Caco-2 (cell line): ENCODE measurements around the gene EFCAB5. TPM values are rescaled to one million over a fixed set of nuclear protein-coding genes. Genes with fewer than 3 reads are reported as not detected.
"Not testable (repeated sequence)": the region's sequence is repeated elsewhere in the genome, so short reads cannot be mapped to it uniquely, and the experiment has no call there.

Experiments used
- BruUV-seq: library from RNA; stranded (reverse); fragments of 400-500 nt; replicated peaks from 2 replicates; lab custom pipeline; 2021; lab: Mats Ljungman, UMichigan
- CTCF ChIA-PET: fragments of 300-600 bp; sonication (Branson Sonifier 250); formaldehyde crosslinking; loops from one replicate; lab custom pipeline; 2022; ENCODE audit warnings: antibody characterized with exemption; lab: Charles Lee
- POLR2A ChIA-PET: fragments of 300-600 bp; sonication (Branson Sonifier 250); formaldehyde crosslinking; loops from one replicate; lab custom pipeline; 2022; ENCODE audit warnings: antibody characterized with exemption; lab: Charles Lee
- DNase-seq, 2 experiments: peaks; one replicate each; pipeline versions ENCODE4 v3.0.0 to v3.0.0-alpha.2; 2020 to 2022
- H3K27me3 ChIP-seq: replicated peaks from 2 replicates; pipeline ENCODE4 v1.6.0; 2011; ENCODE audit warnings: low read length; ENCODE audit not compliant: control insufficient read depth, insufficient read depth
- H3K36me3 ChIP-seq: 2 replicates; pipeline ENCODE4 v1.5.1; 2011; ENCODE audit warnings: low read length; ENCODE audit not compliant: control insufficient read depth, insufficient read depth
- H3K4me1 ChIP-seq: fragments of 250-450 bp; sonication (Bioruptor Pico); 2 replicates; pipeline ENCODE4 v1.5.1; 2020; ENCODE audit warnings: mild to moderate bottlenecking
- H3K4me3 ChIP-seq: 2 replicates; pipeline ENCODE4 v1.5.1; 2011; ENCODE audit warnings: low read depth, mild to moderate bottlenecking, control low read depth, low read length
- H3K9me3 ChIP-seq: fragments of 250-450 bp; sonication (Bioruptor Pico); 2 replicates; pipeline ENCODE4 v1.5.1; 2020; ENCODE audit warnings: mild to moderate bottlenecking, moderate library complexity
- H3K27ac Mint-ChIP-seq: one replicate; pipeline ENCODE4 v1.8.0; 2022; ENCODE audit warnings: mixed read lengths; ENCODE audit not compliant: unreplicated experiment
- H3K27me3 Mint-ChIP-seq: one replicate; pipeline ENCODE4 v1.8.0; 2022; ENCODE audit warnings: mixed read lengths; ENCODE audit not compliant: insufficient read depth, unreplicated experiment
- H3K36me3 Mint-ChIP-seq: one replicate; pipeline ENCODE4 v1.8.0; 2022; ENCODE audit warnings: mild to moderate bottlenecking, mixed read lengths; ENCODE audit not compliant: insufficient read depth, unreplicated experiment
- H3K4me1 Mint-ChIP-seq: one replicate; pipeline ENCODE4 v1.8.0; 2022; ENCODE audit warnings: low read depth, mixed read lengths; ENCODE audit not compliant: unreplicated experiment
- H3K4me3 Mint-ChIP-seq: one replicate; pipeline ENCODE4 v1.8.0; 2022; ENCODE audit warnings: mild to moderate bottlenecking, moderate library complexity, mixed read lengths; ENCODE audit not compliant: unreplicated experiment
- H3K9me3 Mint-ChIP-seq: one replicate; pipeline ENCODE4 v1.8.0; 2022; ENCODE audit warnings: mixed read lengths; ENCODE audit not compliant: unreplicated experiment
- intact Hi-C: fragments of 100-400 bp; cut with micrococcal nuclease; formaldehyde crosslinking; loops from one replicate; pipeline ENCODE4 v1.10.0; 2022; ENCODE audit not compliant: unreplicated experiment
- total RNA-seq: library from RNA; stranded (reverse); gene quantifications from 2 replicates; pipeline ENCODE4 v1.2.3, GENCODE V29; 2022
- TF ChIP-seq, protein P1 (sequence below), 2 experiments: fragments of 200-600 bp in 1 of 2; IDR thresholded peaks; 1 replicate in 1 of 2; 2 replicates in 1 of 2; pipeline versions ENCODE4 v1.5.1 to v1.8.0; 2011 to 2022; ENCODE audit warnings: antibody characterized with exemption in 1 of 2, control low read depth in 1 of 2, inconsistent platforms in 1 of 2, low read depth in 1 of 2, low read length in 1 of 2, mild to moderate bottlenecking in 1 of 2, moderate library complexity in 1 of 2; ENCODE audit not compliant: insufficient read depth in 1 of 2, severe bottlenecking in 1 of 2, unreplicated experiment in 1 of 2

EFCAB5 gene
- total RNA-seq, 1 experiment from 2014 or later = 0.43 TPM

DNA sequence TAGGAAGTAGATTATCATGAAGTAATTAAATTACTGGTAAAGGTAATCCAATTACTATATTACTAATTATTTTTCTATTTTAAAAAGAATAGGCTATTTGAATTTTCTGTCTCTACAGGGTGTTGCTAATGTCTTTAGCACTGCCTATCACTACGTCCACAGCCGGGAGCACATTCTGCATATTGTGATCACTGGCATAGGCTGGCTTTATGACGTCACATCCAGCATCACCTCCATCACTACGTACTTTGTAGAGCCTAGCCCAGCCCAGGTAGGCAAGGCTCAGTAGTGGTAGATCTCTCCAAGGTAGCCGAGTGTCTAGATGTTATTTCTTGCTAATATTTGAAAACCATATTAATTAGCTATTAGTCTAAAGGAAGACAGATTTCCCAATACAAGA is 141.3 kb downstream of the EFCAB5 start:
- H3K27ac Mint-ChIP-seq = no peak overlapping the region
- ChIA-PET CTCF (interaction anchor here (1.4 kb wide), 1 partner anchor 10 kb away, joined by 6 read pairs; no protein-coding TSS in a partner anchor), POLR2A (no interaction called here)
- H3K4me3 Mint-ChIP-seq = no peak overlapping the region
- no TSS peak for BruUV-seq
- peaks cover 23% of the 10 kb centered on the region for H3K27me3 Mint-ChIP-seq
- no peak for DNase-seq
- H3K36me3 Mint-ChIP-seq = no peaks in the 10 kb centered on the region
- Histone ChIP-seq H3K27me3 (no peaks in the 10 kb centered on the region; the same call in 1 of the 2 replicates), H3K36me3 (no peaks in the 10 kb centered on the region), H3K9me3 (0 out of 2 replicates have a peak, but pooled peaks cover 4% of the 10 kb centered on the region), H3K4me3 (no peak overlapping the region), H3K4me1 (no peaks in the 10 kb centered on the region)
- TF ChIP-seq, protein P1, sequence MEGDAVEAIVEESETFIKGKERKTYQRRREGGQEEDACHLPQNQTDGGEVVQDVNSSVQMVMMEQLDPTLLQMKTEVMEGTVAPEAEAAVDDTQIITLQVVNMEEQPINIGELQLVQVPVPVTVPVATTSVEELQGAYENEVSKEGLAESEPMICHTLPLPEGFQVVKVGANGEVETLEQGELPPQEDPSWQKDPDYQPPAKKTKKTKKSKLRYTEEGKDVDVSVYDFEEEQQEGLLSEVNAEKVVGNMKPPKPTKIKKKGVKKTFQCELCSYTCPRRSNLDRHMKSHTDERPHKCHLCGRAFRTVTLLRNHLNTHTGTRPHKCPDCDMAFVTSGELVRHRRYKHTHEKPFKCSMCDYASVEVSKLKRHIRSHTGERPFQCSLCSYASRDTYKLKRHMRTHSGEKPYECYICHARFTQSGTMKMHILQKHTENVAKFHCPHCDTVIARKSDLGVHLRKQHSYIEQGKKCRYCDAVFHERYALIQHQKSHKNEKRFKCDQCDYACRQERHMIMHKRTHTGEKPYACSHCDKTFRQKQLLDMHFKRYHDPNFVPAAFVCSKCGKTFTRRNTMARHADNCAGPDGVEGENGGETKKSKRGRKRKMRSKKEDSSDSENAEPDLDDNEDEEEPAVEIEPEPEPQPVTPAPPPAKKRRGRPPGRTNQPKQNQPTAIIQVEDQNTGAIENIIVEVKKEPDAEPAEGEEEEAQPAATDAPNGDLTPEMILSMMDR (IDR thresholded peaks at IDR 0.05; ENCODE audit: insufficient read depth in 1 of 2, low read depth in 1 of 2, low read length in 1 of 2, severe bottlenecking in 1 of 2, unreplicated experiment in 1 of 2) = no peak
- no peaks in the 10 kb centered on the region for H3K9me3 Mint-ChIP-seq
- intact Hi-C loops = no loop called here
- no peaks in the 10 kb centered on the region for H3K4me1 Mint-ChIP-seq

DNA sequence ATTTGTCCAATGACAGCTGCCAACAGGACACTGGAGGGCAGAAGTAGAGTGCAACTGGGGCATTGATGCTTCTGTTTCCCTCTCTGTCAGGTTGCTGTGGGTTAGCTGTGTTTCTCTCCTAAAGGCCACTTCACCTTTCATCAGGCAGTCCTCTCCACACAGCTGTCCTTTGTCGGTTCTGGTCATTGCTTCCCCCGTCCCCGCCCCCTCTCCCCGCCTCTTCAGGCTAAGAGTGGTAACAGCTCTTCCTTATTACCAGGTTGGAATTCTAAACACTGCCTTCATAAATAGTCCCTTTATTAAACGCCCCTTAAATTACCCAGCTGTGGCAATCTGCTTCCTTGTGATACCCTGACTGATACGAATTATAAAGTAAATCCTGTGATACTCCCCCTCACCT is 143.4 kb downstream of the EFCAB5 start:
- no TSS peak for BruUV-seq
- Mint-ChIP-seq H3K4me1 (no peaks in the 10 kb centered on the region), H3K36me3 (no peaks in the 10 kb centered on the region)

DNA sequence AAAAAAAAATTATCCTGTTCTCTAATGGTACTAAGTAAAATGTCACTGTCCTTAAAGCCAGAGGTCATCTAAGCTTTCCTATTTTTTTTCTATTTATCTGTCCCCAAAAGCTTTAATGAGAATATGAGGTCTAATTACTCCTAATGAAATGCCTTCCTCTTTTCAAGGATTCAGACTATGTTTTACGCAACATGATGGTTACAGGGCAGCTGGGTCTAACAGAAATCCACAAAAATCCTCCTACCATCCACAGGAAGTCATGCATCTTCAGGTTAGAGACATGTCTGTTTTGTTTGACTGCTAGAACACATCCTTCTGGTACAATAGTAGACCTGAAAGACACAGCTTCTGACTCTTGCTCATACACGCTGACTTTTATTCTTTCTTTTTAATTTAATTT is 145.5 kb downstream of the EFCAB5 start:
- Mint-ChIP-seq H3K27me3 (peaks cover 30% of the 10 kb centered on the region), H3K36me3 (no peaks in the 10 kb centered on the region), H3K4me3 (no peak overlapping the region), H3K27ac (no peak overlapping the region), H3K4me1 (no peaks in the 10 kb centered on the region), H3K9me3 (no peaks in the 10 kb centered on the region)
- Histone ChIP-seq H3K4me1 (no peaks in the 10 kb centered on the region), H3K36me3 (no peaks in the 10 kb centered on the region), H3K4me3 (no peak overlapping the region), H3K9me3 (no peaks in the 10 kb centered on the region), H3K27me3 (no peaks in the 10 kb centered on the region)
- BruUV-seq = no TSS peak
- DNase-seq = no peak
- TF ChIP-seq, protein P1 (IDR thresholded peaks at IDR 0.05; ENCODE audit: insufficient read depth in 1 of 2, low read depth in 1 of 2, low read length in 1 of 2, severe bottlenecking in 1 of 2, unreplicated experiment in 1 of 2) = no peak
- intact Hi-C loops = no loop called here
- CTCF ChIA-PET = no interaction called here
- POLR2A ChIA-PET = no interaction called here

More for the DNA sequence above, 143.4 kb downstream of the EFCAB5 start:
- Mint-ChIP-seq H3K27ac (no peak overlapping the region), H3K4me3 (no peak overlapping the region), H3K9me3 (no peaks in the 10 kb centered on the region), H3K27me3 (peaks cover 22% of the 10 kb centered on the region)
- DNase-seq = no peak
- intact Hi-C loops = no loop called here
- TF ChIP-seq, protein P1 (IDR thresholded peaks at IDR 0.05; ENCODE audit: insufficient read depth in 1 of 2, low read depth in 1 of 2, low read length in 1 of 2, severe bottlenecking in 1 of 2, unreplicated experiment in 1 of 2) = no peak
- ChIA-PET CTCF (interaction anchor here (1.2 kb wide), 1 partner anchor 8 kb away, joined by 6 read pairs; no protein-coding TSS in a partner anchor), POLR2A (no interaction called here)
- no peaks in the 10 kb centered on the region for H3K36me3 ChIP-seq
- 0 out of 2 replicates have a peak, but pooled peaks cover 4% of the 10 kb centered on the region for H3K9me3 ChIP-seq
- no peaks in the 10 kb centered on the region for H3K4me1 ChIP-seq
- H3K27me3 ChIP-seq = no peaks in the 10 kb centered on the region; the same call in 1 of the 2 replicates
- H3K4me3 ChIP-seq = no peak overlapping the region

DNA sequence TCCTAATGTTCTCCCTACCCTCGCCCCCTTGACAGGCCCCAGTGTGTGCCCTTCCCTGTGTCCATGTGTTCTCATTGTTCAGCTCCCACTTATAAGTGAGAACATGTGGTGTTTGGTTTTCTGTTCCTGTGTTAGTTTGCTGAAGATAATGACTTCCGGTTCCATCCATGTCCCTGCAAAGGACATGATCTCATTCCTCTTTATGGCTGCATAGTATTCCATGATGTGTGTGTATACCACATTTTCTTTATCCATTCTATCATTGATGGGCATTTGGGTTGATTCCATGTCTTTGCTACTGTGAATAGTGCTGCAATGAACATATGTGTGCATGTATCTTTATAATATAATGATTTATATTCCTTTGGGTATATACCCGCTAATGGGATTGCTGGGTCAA is 146.0 kb downstream of the EFCAB5 start:
- H3K4me1 Mint-ChIP-seq, H3K9me3 Mint-ChIP-seq, intact Hi-C loops, CTCF ChIA-PET, H3K27ac Mint-ChIP-seq, DNase-seq, H3K9me3 ChIP-seq, H3K4me3 Mint-ChIP-seq, H3K4me1 ChIP-seq, H3K4me3 ChIP-seq, POLR2A ChIA-PET, BruUV-seq, H3K36me3 Mint-ChIP-seq, H3K27me3 ChIP-seq, H3K36me3 ChIP-seq: not testable (repeated sequence)
- peaks cover 30% of the 10 kb centered on the region for H3K27me3 Mint-ChIP-seq
